GM21526 (cell line): ENCODE measurements around the gene HOXA4.

Experiments used
- ATAC-seq: cut with Tn5 transposase; IDR thresholded peaks from one replicate; pipeline ENCODE4 v1.9.1; 2021; ENCODE audit warnings: moderate library complexity; ENCODE audit not compliant: unreplicated experiment, low FRiP score

The HOXA4 gene

GRCh38 chr7:27130540-27131389 is at the start of gene HOXA4:
HOXA4 (minus strand) TSS chr7:27130757; CDS start chr7:27130733, 24 bp downstream.
- no peak for ATAC-seq

GRCh38 chr7:27179503-27180430 is 49.2 kb upstream of the HOXA4 start:
- ATAC-seq: no peak

GRCh38 chr7:27179030-27179429 is 48.5 kb upstream of the HOXA4 start:
- ATAC-seq: no peak

GRCh38 chr7:27178366-27178765 is 47.8 kb upstream of the HOXA4 start:
- no peak for ATAC-seq

- ATAC-seq: no peak
These were observed 47.3 kb upstream of the HOXA4 start for GRCh38 chr7:27177795-27178320.

- no peak for ATAC-seq
These were observed 46.6 kb upstream of the HOXA4 start for GRCh38 chr7:27176962-27177794.

GRCh38 chr7:27176524-27176845 is 45.9 kb upstream of the HOXA4 start:
- no peak for ATAC-seq

GRCh38 chr7:27175626-27176523 is 45.3 kb upstream of the HOXA4 start:
- ATAC-seq: no peak

- no peak for ATAC-seq
These were observed 44.5 kb upstream of the HOXA4 start for GRCh38 chr7:27174874-27175625.

- ATAC-seq: no peak
These were observed 43.7 kb upstream of the HOXA4 start, which contains the start of gene HOXA10 for GRCh38 chr7:27173956-27174873. HOXA10 (minus strand) TSS chr7:27174320; CDS start chr7:27174306, 14 bp downstream.

GRCh38 chr7:27173511-27173955 is 43.0 kb upstream of the HOXA4 start:
- ATAC-seq: no peak

GRCh38 chr7:27172823-27173510 is 42.4 kb upstream of the HOXA4 start:
- ATAC-seq: no peak

- no peak for ATAC-seq
These were observed 41.8 kb upstream of the HOXA4 start for GRCh38 chr7:27172315-27172774.

- no peak for ATAC-seq
These were observed 41.2 kb upstream of the HOXA4 start for GRCh38 chr7:27171637-27172314.

- ATAC-seq: no peak
These were observed 40.7 kb upstream of the HOXA4 start for GRCh38 chr7:27171325-27171636.
